Measurements from ENCODE around the gene SLC16A2. TPM values are rescaled to one million over a fixed set of nuclear protein-coding genes. Genes with fewer than 3 reads are reported as not detected.
"Not testable (repeated sequence)": the region's sequence is repeated elsewhere in the genome, so short reads cannot be mapped to it uniquely, and the experiment has no call there.

The SLC16A2 gene
- total RNA-seq, 3 donors from 2014 or later, result 4.8 to 10.8 (median 6.6) TPM

DNA sequence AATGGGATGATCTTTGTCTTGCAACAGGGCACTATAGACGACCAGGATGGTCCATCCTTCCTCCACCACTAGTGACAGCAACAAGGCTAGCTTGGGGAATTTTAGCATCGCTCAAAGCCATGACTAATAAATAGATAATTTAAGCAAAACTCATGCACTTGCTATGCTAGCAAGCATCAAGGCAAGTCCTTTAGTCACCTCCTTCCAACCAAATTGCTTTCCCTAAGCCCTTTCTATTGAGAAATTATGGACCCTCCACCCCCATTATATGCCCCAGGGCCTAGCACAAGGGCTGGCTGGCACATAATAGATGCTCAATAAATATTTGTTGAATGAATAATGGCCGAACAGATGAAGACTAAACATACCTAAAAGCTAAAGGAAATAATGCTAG lies 28.6 kb downstream of the SLC16A2 start:
- no peaks in the 10 kb centered on the region for H3K9me3 ChIP-seq
- no peak overlapping the region for H3K27ac ChIP-seq
- TF ChIP-seq, protein P1, sequence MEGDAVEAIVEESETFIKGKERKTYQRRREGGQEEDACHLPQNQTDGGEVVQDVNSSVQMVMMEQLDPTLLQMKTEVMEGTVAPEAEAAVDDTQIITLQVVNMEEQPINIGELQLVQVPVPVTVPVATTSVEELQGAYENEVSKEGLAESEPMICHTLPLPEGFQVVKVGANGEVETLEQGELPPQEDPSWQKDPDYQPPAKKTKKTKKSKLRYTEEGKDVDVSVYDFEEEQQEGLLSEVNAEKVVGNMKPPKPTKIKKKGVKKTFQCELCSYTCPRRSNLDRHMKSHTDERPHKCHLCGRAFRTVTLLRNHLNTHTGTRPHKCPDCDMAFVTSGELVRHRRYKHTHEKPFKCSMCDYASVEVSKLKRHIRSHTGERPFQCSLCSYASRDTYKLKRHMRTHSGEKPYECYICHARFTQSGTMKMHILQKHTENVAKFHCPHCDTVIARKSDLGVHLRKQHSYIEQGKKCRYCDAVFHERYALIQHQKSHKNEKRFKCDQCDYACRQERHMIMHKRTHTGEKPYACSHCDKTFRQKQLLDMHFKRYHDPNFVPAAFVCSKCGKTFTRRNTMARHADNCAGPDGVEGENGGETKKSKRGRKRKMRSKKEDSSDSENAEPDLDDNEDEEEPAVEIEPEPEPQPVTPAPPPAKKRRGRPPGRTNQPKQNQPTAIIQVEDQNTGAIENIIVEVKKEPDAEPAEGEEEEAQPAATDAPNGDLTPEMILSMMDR (IDR thresholded peaks at IDR 0.05), result no peak
- DNase-seq (ENCODE audit: low spot score in 2 of 2), result no peak
- no peak overlapping the region for H3K4me3 ChIP-seq
- H3K4me1 ChIP-seq, result no peaks in the 10 kb centered on the region
- peaks cover 0 to 15% of the 10 kb centered on the region in 2 donors for H3K27me3 ChIP-seq
- no peaks in the 10 kb centered on the region for H3K36me3 ChIP-seq
- intact Hi-C loops (cut with DNase I; ENCODE audit: low total_unique reads), result no loop called here

DNA sequence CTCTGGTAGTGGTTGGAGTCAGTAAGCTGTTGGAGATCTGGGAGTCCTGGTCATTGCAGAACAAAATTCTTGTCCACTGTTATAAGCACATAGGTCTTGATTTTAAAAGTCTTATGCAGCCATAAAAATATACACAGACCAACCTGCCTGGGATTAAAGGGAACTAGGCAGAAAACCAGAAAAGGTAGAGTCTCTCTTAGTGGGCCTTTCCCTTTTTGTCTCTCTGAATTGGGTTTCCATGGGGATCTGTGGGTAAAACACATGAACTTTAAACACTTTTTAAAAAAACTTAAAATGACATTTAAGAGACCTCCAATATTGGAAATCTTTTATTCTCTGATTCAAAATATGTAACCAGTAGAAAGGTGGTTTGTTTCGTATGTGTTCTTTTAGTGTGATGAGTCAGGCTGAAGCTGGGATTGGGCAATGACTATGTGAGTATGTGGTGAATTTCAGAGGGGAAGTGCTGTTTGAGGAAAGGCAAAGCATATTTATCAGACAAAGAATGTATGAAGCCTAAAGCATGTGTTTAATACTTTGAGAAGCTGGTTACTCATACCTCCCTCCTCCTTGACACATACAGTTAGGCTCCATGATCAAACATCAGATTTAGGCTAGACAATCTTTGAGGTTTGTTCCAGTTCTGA lies 29.6 kb downstream of the SLC16A2 start:
- TF ChIP-seq, protein P1 (IDR thresholded peaks at IDR 0.05), result no peak
- TF ChIP-seq POLR2AphosphoS5 (IDR thresholded peaks at IDR 0.05) (no peak), POLR2A (IDR thresholded peaks at IDR 0.05) (no peak)
- H3K27ac ChIP-seq, result no peak overlapping the region
- no peak for DNase-seq (ENCODE audit: low spot score in 2 of 2)
- intact Hi-C loops (cut with DNase I; ENCODE audit: low total_unique reads), result no loop called here
- H3K27me3 ChIP-seq, result peaks cover 0 to 15% of the 10 kb centered on the region in 2 donors
- H3K36me3 ChIP-seq, result no peaks in the 10 kb centered on the region
- H3K4me1 ChIP-seq, result no peaks in the 10 kb centered on the region
- H3K4me3 ChIP-seq, result no peak overlapping the region
- H3K9me3 ChIP-seq, result no peaks in the 10 kb centered on the region

DNA sequence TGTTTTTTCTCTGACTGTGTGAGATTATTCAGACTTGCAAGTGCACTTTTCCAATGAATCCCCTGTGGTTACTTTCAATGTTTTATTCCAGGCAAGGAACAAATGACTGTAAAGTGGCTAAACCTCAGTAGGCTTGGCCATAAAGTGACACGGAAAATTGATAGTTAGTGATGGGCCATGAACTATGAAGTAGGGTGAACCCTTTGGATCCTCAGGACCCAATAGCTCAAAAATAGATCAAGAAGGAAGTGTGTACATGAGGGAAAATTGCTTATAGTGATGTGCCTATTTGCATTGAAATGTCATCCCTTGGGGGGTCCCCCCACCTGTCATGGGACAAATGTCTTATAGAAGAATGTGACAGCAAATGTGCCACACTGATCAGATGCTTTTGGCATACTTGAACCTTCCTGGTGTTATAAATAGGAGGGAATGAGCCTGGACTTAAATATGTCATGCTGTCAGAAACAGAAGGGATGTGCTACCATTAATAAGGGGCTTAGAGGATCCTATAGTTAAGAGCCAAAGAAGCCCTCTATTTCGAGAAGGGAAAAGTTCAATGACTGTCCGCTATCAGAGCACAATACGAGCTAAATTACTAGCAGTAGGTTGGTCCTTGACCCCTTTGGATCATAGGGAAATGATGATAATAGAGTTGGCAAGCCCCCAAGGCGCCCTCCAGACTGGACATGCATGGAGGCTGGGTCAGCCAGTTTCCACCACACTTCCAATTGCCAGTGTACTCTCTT lies 30.3 kb downstream of the SLC16A2 start:
- Histone ChIP-seq H3K4me3 (no peak overlapping the region), H3K27me3 (peaks cover 0 to 15% of the 10 kb centered on the region in 2 donors), H3K36me3 (no peaks in the 10 kb centered on the region), H3K9me3 (no peaks in the 10 kb centered on the region), H3K27ac (no peak overlapping the region), H3K4me1 (no peaks in the 10 kb centered on the region)
- intact Hi-C loops (cut with DNase I; ENCODE audit: low total_unique reads), result no loop called here
- no peak for TF ChIP-seq POLR2A (IDR thresholded peaks at IDR 0.05)
- TF ChIP-seq, protein P1 (IDR thresholded peaks at IDR 0.05), result no peak
- no peak for TF ChIP-seq POLR2AphosphoS5 (IDR thresholded peaks at IDR 0.05)
- DNase-seq (ENCODE audit: low spot score in 2 of 2), result no peak

DNA sequence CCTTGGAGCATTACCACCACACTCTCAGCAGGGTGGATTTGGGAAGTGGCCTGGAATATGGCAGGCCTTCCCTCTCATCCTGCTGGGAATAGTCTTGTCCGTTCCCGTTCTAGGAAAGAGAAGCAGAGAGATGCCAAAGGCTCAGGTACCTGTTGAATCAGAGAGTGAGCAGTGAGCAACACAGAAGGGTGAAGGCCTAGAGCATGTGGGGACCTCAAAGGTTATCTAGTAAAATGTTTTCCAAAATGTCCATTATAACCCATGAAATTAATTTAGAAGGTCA lies 30.8 kb downstream of the SLC16A2 start:
- H3K27ac ChIP-seq, result no peak overlapping the region
- no peaks in the 10 kb centered on the region for H3K9me3 ChIP-seq
- TF ChIP-seq, protein P1 (IDR thresholded peaks at IDR 0.05), result no peak
- TF ChIP-seq POLR2AphosphoS5 (IDR thresholded peaks at IDR 0.05) (no peak), POLR2A (IDR thresholded peaks at IDR 0.05) (no peak)
- H3K4me1 ChIP-seq, result no peaks in the 10 kb centered on the region
- intact Hi-C loops (cut with DNase I; ENCODE audit: low total_unique reads), result no loop called here
- no peak for DNase-seq (ENCODE audit: low spot score in 2 of 2)
- peaks cover 0 to 19% of the 10 kb centered on the region in 2 donors for H3K27me3 ChIP-seq
- no peaks in the 10 kb centered on the region for H3K36me3 ChIP-seq
- H3K4me3 ChIP-seq, result no peak overlapping the region

DNA sequence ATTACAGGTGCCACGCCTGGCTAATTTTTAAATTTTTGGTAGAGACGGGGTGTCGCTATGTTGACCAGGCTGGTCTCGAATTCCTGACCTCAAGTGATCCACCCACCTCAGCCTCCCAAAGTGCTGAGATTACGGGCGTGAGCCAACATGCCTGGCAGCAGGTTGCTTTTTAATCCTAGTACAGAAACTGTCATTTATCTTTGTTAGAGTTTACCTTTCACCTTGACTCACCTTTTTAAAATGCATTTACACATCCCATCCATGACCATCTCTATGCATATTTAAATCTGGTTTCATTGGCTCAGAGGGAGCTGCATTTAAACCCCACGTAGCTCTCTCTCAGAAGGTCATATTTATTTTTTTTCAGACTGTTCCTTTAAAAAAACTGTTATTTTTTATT lies 31.9 kb downstream of the SLC16A2 start:
- H3K4me3 ChIP-seq, result no peak overlapping the region
- TF ChIP-seq POLR2A (IDR thresholded peaks at IDR 0.05) (no peak), POLR2AphosphoS5 (IDR thresholded peaks at IDR 0.05) (no peak)
- TF ChIP-seq, protein P1 (IDR thresholded peaks at IDR 0.05), result no peak
- no peak for DNase-seq (ENCODE audit: low spot score in 2 of 2)
- H3K36me3 ChIP-seq, result no peaks in the 10 kb centered on the region
- peaks cover 0 to 24% of the 10 kb centered on the region in 2 donors for H3K27me3 ChIP-seq
- no peaks in the 10 kb centered on the region for H3K4me1 ChIP-seq
- no peak overlapping the region for H3K27ac ChIP-seq
- no peaks in the 10 kb centered on the region for H3K9me3 ChIP-seq
- intact Hi-C loops (cut with DNase I; ENCODE audit: low total_unique reads), result no loop called here

DNA sequence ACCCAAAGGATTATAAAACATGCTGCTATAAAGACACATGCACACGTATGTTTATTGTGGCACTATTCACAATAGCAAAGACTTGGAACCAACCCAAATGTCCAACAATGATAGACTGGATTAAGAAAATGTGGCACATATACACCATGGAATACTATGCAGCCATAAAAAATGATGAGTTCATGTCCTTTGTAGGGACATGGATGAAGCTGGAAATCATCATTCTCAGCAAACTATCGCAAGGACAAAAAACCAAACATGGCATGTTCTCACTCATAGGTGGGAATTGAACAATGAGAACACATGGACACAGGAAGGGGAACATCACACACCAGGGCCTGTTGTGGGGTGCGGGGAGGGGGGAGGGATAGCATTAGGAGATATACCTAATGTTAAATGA lies 32.9 kb downstream of the SLC16A2 start:
- H3K4me1 ChIP-seq; DNase-seq (ENCODE audit: low spot score in 2 of 2); H3K27ac ChIP-seq; intact Hi-C loops (cut with DNase I; ENCODE audit: low total_unique reads); H3K36me3 ChIP-seq; H3K9me3 ChIP-seq; H3K4me3 ChIP-seq: not testable (repeated sequence)
- peaks cover 0 to 25% of the 10 kb centered on the region in 2 donors for H3K27me3 ChIP-seq
